Stimulated activated CD4-positive, alpha-beta T cell treated with anti-CD3 and anti-CD28 coated beads, Interleukin-12 subunit alpha, Interleukin-12 subunit beta, amount 100 ng/mL, for 4 hours (primary cell): ENCODE measurements around the gene SPOP.
A peak's percentile ranks its signal among the peaks of the same experiment; 100 is the strongest.

ENCODE experiments used
- DNase-seq: peaks from one replicate; pipeline ENCODE4 v3.0.0-alpha.2; 2020

Gene SPOP

GRCh38 chr17:49582789-49583188 is 95.1 kb downstream of the SPOP start:
- DNase-seq, result no peak

GRCh38 chr17:49582055-49582722 is 95.7 kb downstream of the SPOP start:
- DNase-seq, result no peak

GRCh38 chr17:49581648-49581998 is 96.3 kb downstream of the SPOP start:
- no peak for DNase-seq

GRCh38 chr17:49580981-49581647 is 96.8 kb downstream of the SPOP start:
- no peak for DNase-seq

GRCh38 chr17:49580055-49580721 is 97.7 kb downstream of the SPOP start:
- no peak for DNase-seq

- DNase-seq, result no peak
Observed at GRCh38 chr17:49579522-49579921, 98.4 kb downstream of the SPOP start.

- no peak for DNase-seq
Observed at GRCh38 chr17:49578952-49579500, 98.9 kb downstream of the SPOP start.

GRCh38 chr17:49578414-49578813 is 99.5 kb downstream of the SPOP start:
- no peak for DNase-seq

GRCh38 chr17:49577963-49578362 is 99.9 kb downstream of the SPOP start:
- DNase-seq, result no peak

GRCh38 chr17:49577650-49577934 is 100.3 kb downstream of the SPOP start:
- no peak for DNase-seq

- DNase-seq, result no peak
Observed at GRCh38 chr17:49576917-49577649, 100.8 kb downstream of the SPOP start.

GRCh38 chr17:49576088-49576916 is 101.6 kb downstream of the SPOP start:
- no peak for DNase-seq

GRCh38 chr17:49575679-49576087 is 102.2 kb downstream of the SPOP start, which contains the start of gene NXPH3:
NXPH3 (plus strand) TSS chr17:49575871; CDS start chr17:49576220, 349 bp downstream.
- DNase-seq, result peak; percentile 69

- no peak for DNase-seq
Observed at GRCh38 chr17:49574945-49575678, 102.8 kb downstream of the SPOP start.

- no peak for DNase-seq
Observed at GRCh38 chr17:49574323-49574781, 103.5 kb downstream of the SPOP start.

GRCh38 chr17:49573510-49574322 is 104.2 kb downstream of the SPOP start:
- no peak for DNase-seq

- DNase-seq, result no peak
Observed at GRCh38 chr17:49572806-49573420, 105.0 kb downstream of the SPOP start.

GRCh38 chr17:49572226-49572625 is 105.7 kb downstream of the SPOP start:
- DNase-seq, result no peak

- DNase-seq, result no peak
Observed at GRCh38 chr17:49571764-49572163, 106.1 kb downstream of the SPOP start.

- DNase-seq, result no peak
Observed at GRCh38 chr17:49571283-49571682, 106.6 kb downstream of the SPOP start.
